Cardiac fibroblast (primary cell): Measurements from ENCODE around the gene ODAD4.
"Not testable (repeated sequence)": the region's sequence is repeated elsewhere in the genome, so short reads cannot be mapped to it uniquely, and the experiment has no call there.

Source experiments
- DNase-seq, 2 donors: peaks; one replicate each; pipeline versions ENCODE4 v3.0.0 to v3.0.0-alpha.2; 2010; ENCODE audit warnings: low read depth in 2 of 2
- H3K4me3 ChIP-seq, 2 donors: replicated peaks in 1 of 2; 1 replicate in 1 of 2; 2 replicates in 1 of 2; pipeline ENCODE4 v1.5.1; 2011; ENCODE audit warnings: low read depth in 2 of 2, low read length in 2 of 2, mild to moderate bottlenecking in 2 of 2, moderate library complexity in 1 of 2
- TF ChIP-seq, protein P1 (sequence below): IDR thresholded peaks from one replicate; pipeline ENCODE4 v1.5.1; 2011; ENCODE audit warnings: low read depth, mild to moderate bottlenecking, low read length, inconsistent platforms

ODAD4 gene

DNA sequence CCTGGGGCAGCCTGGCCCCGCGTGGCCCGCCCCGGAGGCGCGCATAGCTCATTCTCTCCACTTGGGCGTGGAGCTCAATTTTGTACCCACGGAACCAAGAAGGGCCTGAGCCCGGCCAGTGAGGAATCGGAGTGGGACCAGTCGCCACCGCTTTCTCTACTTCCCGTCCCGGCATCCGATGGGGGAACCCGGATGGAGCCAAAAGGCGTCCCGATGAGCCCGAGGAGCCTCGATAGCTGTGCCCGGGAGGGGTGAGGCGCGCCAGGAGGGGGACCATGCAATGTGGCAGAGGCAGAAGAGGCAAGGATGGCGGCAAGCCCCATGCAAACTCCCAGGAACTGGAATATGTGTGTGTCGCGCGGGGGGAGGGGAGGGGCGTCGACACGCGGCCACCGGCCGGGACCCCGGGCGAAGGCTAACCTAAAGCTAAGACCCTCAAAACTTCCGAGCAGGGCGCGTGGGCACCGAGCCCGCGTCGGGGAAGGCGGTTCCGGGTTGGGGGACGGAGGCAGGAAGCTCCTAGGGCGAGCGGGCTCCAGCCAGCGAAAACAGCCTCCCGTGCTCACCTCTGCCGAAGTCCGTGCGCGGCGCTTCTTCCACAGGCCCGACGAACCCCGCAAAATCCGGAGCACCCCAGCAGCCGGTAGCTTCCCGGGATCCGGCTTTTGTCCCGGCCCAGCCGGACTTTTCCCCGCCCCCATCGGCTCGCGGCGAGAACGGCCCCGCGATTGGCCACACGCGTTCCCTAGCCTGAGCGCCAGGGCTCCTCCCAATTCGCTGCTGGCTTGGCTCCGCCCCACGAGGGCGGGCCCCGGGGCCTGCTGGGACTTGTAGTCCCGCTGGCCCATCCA, 11.9 kb upstream of the ODAD4 start, which contains the start of gene ACLY:
Gene ACLY, minus strand, starts transcription at position 638 of the 851 bp plus-strand sequence. CDS start 5,078 bp downstream, outside the sequence.
- TF ChIP-seq, protein P1, sequence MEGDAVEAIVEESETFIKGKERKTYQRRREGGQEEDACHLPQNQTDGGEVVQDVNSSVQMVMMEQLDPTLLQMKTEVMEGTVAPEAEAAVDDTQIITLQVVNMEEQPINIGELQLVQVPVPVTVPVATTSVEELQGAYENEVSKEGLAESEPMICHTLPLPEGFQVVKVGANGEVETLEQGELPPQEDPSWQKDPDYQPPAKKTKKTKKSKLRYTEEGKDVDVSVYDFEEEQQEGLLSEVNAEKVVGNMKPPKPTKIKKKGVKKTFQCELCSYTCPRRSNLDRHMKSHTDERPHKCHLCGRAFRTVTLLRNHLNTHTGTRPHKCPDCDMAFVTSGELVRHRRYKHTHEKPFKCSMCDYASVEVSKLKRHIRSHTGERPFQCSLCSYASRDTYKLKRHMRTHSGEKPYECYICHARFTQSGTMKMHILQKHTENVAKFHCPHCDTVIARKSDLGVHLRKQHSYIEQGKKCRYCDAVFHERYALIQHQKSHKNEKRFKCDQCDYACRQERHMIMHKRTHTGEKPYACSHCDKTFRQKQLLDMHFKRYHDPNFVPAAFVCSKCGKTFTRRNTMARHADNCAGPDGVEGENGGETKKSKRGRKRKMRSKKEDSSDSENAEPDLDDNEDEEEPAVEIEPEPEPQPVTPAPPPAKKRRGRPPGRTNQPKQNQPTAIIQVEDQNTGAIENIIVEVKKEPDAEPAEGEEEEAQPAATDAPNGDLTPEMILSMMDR, result no peak
- H3K4me3 ChIP-seq, result peak within 1 kb of the TSS; percentile 97 to 100
- DNase-seq, result peak; percentile 97 to 98

DNA sequence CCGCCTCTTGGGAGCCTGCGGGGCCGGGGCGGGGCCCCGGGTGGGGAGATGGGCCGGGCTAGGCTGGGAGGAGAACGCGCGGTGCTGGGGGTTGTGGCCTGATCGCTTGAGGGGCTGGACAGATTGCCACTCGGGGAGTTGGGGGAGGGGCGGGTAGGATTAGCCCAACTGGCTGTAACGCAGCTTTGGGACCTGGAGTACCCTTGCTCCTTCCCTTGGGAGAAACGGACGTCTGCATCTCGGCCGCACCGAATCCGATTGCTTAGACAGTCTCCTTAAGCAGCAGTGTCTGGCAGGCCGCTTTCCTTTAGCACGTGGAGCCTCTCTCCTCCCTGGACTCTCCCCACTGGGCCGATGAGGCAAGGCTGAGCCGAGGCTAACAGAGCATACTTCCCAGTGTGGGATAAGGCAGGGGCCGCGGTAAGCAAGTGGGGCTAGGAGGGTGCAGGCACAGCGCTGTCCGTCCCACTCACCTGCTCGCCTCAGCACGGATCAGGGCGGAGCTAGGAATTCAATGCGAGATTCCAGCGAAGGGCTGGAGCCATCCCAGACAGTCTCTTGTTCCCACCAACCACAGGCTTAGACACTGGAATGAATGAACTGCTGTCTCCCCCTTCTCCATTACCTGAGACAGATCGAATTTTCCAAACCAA, 11.1 kb upstream of the ODAD4 start:
- H3K4me3 ChIP-seq, result peak overlapping the region; percentile 25 to 32
- no peak for DNase-seq
- TF ChIP-seq, protein P1, result no peak

DNA sequence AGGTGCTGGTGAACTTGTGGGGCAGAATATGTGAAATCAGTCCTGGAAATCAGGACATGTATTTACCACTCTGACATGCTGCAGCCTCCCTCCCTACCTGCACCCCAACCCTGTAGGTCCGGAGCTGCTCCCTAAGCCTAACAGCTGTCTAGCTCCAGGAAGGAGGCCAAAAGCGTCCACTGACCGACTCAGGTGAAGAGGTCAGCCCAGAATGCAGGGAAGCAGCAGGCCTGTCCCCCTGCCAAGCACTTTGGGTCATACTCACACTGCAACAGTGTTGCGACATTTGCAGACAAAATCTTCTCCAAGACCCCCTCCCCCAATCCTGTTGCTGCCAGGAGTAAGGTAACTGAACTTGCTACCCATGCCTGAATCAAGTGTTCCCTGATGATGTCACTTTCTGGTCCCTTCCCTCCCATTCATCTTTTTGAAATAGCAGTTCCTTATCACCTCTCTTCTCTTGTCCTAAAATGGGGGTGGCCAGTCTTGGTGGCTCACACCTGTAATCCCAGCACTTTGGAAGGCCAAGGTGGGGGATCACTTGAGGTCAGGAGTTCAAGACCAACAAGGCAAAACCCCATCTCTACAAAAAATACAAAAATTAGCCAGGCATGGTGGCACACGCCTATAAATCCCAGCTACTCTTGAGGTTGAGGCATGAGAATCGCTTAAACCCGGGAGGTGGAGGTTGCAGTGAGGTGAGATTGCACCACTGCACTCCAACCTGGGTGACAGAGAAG, 10.4 kb upstream of the ODAD4 start:
- TF ChIP-seq, protein P1, result no peak
- peak; percentile 47 to 66 for DNase-seq
- no peak overlapping the region for H3K4me3 ChIP-seq

DNA sequence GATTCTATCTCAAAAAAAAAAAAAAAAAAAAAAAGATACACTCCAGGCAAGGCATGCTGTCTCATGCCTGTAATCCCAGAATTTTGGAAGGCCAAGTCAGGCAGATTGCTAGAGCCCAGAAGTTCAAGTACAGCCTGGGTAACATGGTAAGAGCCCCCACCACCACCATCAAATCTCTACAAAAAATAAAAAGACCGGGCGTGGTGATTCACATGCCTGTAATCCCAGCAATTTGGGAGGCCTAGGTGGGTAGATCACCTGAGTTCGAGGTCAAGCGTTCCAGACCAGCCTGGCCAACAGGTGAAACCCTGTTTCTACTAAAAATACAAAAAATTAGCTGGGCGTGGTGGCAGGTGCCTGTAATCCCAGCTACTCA, 9.8 kb upstream of the ODAD4 start:
- no peak overlapping the region for H3K4me3 ChIP-seq
- DNase-seq, result no peak
- TF ChIP-seq, protein P1, result no peak

DNA sequence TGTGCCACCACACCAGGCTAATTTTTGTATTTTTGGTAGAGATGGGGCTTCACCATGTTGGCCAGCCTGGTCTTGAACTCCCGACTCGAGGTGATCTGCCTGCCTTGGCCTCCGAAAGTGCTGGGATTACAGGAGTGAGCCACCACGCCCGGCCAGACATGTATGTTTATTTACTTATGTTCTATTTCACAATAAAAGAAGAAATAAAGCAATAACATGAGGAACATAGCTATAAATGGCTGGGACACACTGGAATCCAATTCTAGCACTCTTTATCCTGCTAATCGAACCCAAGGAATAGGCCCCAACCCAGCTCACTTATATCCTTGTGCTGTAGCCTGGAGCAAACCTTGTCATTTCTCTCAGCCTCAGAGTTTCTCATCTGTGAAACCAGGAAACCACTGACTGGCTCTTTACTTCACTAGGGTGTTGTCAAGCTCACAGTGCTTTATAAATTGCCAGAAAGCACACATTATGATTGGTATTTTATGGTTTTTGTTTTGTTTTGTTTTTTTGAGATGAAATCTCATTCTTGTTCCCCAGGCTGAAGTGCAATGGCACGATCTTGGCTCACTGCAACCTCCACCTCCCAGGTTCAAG, 4.3 kb upstream of the ODAD4 start:
- no peak overlapping the region for H3K4me3 ChIP-seq
- DNase-seq, result no peak
- TF ChIP-seq, protein P1, result no peak

DNA sequence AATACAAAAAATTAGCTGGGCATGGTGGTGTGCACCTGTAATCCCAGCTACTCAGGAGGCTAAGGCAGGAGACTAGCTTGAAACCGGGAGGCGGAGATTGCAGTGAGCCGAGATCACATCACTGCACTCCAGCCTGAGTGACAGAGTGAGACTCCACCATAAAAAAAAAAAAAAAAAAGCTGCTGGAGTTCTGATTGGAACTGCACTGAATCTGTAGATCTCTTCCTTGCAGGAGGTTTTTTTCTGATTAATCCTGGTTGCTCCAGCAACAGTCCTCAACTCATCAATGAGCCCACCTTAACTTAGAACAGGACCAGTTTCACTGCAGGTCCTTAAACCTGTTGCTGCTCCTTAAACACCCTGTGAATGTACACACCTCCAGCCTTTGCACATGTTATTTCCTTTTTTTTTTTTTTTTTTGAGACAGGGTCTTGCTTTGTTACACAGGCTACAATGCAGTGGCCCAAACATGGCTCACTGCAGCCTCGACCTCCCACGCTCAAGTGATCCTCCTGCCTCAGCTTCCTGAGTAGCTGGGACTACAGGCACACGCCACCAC, 1.6 kb upstream of the ODAD4 start:
- DNase-seq, result no peak
- TF ChIP-seq, protein P1, result no peak
- no peak overlapping the region for H3K4me3 ChIP-seq

DNA sequence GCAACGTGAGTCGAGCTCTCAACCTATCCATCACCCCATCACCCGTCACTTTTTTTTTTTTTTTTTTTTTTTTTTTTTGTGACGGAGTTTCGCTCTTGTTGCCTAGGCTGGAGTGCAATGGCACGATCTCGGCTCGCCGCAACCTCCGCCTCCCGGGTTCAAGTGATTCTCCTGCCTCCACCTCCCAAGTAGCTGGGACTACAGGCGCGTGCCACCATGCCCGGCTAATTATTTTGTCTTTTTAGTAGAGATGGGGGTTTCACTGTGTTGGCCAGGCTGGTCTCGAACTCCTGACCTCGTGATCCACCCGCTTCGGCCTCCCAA, 378 bp downstream of the ODAD4 start:
- not testable (repeated sequence) for DNase-seq
- peak overlapping the region; percentile 42 to 56 for H3K4me3 ChIP-seq

DNA sequence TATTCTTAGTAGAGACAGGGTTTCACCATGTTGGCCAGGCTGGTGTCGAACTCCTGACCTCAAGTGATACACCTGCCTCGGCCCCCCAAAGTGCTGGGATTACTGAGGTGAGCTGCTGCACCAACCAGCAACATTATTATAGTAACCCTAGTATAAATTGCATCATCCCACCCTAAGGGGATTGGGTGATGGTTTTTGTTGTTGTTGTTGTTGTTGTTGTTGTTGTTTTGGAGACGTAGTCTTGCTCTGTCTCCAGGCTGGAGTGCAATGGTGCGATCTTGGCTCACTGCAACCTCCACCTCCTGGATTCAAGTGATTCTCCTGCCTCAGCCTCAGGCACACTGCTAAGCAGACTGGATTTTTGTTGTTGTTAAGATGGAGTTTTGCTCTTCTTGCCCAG, 1.3 kb downstream of the ODAD4 start:
- not testable (repeated sequence) for H3K4me3 ChIP-seq

More for the DNA sequence above, 1.3 kb downstream of the ODAD4 start:
- not testable (repeated sequence) for DNase-seq
